Activated naive CD8-positive, alpha-beta T cell treated with anti-CD3 and anti-CD28 coated beads, Interleukin-2, amount 50 U/mL, for 16 hours (primary cell): ENCODE measurements around the gene NHEJ1.

ENCODE experiments used
- DNase-seq: peaks from one replicate; pipeline ENCODE4 v3.0.0-alpha.2; 2020; ENCODE audit warnings: low read depth, low spot score

The NHEJ1 gene

GRCh38 chr2:219123356-219124135, 37.1 kb downstream of the NHEJ1 start:
- no peak for DNase-seq

- no peak for DNase-seq
Observed at GRCh38 chr2:219122202-219122980, 38.2 kb downstream of the NHEJ1 start.

- DNase-seq, result no peak
Observed at GRCh38 chr2:219120082-219120481, 40.5 kb downstream of the NHEJ1 start.

- peak; percentile 33 for DNase-seq
Observed at GRCh38 chr2:219119422-219120043, 41.1 kb downstream of the NHEJ1 start.

- no peak for DNase-seq
Observed at GRCh38 chr2:219118504-219118903, 42.1 kb downstream of the NHEJ1 start.

- no peak for DNase-seq
Observed at GRCh38 chr2:219116776-219117646, 43.6 kb downstream of the NHEJ1 start.

- no peak for DNase-seq
Observed at GRCh38 chr2:219112651-219113338, 47.8 kb downstream of the NHEJ1 start.

- DNase-seq, result no peak
Observed at GRCh38 chr2:219112062-219112406, 48.6 kb downstream of the NHEJ1 start.

GRCh38 chr2:219111375-219112061, 49.1 kb downstream of the NHEJ1 start:
- no peak for DNase-seq

- DNase-seq, result peak; percentile 45
Observed at GRCh38 chr2:219109471-219109870, 51.1 kb downstream of the NHEJ1 start.

- DNase-seq, result no peak
Observed at GRCh38 chr2:219107758-219108157, 52.9 kb downstream of the NHEJ1 start.

GRCh38 chr2:219106251-219106650, 54.4 kb downstream of the NHEJ1 start:
- no peak for DNase-seq

GRCh38 chr2:219104107-219105035, 56.2 kb downstream of the NHEJ1 start:
- DNase-seq, result no peak

GRCh38 chr2:219099329-219099728, 61.3 kb downstream of the NHEJ1 start:
- no peak for DNase-seq

- no peak for DNase-seq
Observed at GRCh38 chr2:219095406-219095935, 65.1 kb downstream of the NHEJ1 start.

GRCh38 chr2:219094171-219094570, 66.4 kb downstream of the NHEJ1 start:
- no peak for DNase-seq

GRCh38 chr2:219090436-219091299, 69.9 kb downstream of the NHEJ1 start:
- DNase-seq, result no peak

- DNase-seq, result no peak
Observed at GRCh38 chr2:219089330-219089729, 71.3 kb downstream of the NHEJ1 start.
